ENCODE results near the gene UBE3B.

Gene UBE3B

GRCh38 chr12:109553483-109553882, 76.0 kb downstream of the UBE3B start:
- no peak overlapping the region for H4K91ac ChIP-seq (ENCODE audit: low read depth, low read length)
- no CpG with 5 or more reads among the region's 7 CpGs for WGBS (ENCODE audit: extremely low coverage, insufficient coverage, insufficient read length)
- no peak for DNase-seq

GRCh38 chr12:109553906-109554500, 76.6 kb downstream of the UBE3B start:
- Histone ChIP-seq H3K4me1 (ENCODE audit: control insufficient read depth in 1 of 2, insufficient read depth in 2 of 2, low read length in 2 of 2) (peaks cover 0 to 2% of the 10 kb centered on the region in 2 experiments), H4K91ac (ENCODE audit: low read depth, low read length) (no peak overlapping the region), H2BK12ac (ENCODE audit: low read length) (no peak overlapping the region), H4K12ac (ENCODE audit: low read depth, low read length) (no peak overlapping the region), H3K27me3 (ENCODE audit: insufficient read depth, low read length) (no peaks in the 10 kb centered on the region), H3K27ac (ENCODE audit: low read depth, low read length) (no peak overlapping the region), H2BK120ac (ENCODE audit: insufficient read depth, low read length, poor library complexity) (no peak overlapping the region), H4K8ac (ENCODE audit: low read depth, low read length) (no peak overlapping the region), H3K9ac (ENCODE audit: low read length) (no peak overlapping the region), H3K36me3 (ENCODE audit: control insufficient read depth in 1 of 2, insufficient read depth in 2 of 2, low read length in 2 of 2) (peaks cover 6 to 7% of the 10 kb centered on the region in 2 experiments), H3K79me2 (ENCODE audit: control insufficient read depth, insufficient read depth, low read length, poor library complexity) (no peaks in the 10 kb centered on the region), H3K4ac (ENCODE audit: low read depth, low read length) (no peak overlapping the region), H3K23ac (ENCODE audit: low read length) (no peak overlapping the region), H3K4me3 (ENCODE audit: low read depth, low read length) (no peak overlapping the region), H2BK5ac (ENCODE audit: low read depth, low read length, poor library complexity) (no peak overlapping the region), H3K14ac (ENCODE audit: low read length) (no peak overlapping the region), H3K9me3 (ENCODE audit: insufficient read depth, low read depth, low read length) (no peaks in the 10 kb centered on the region), H2AFZ (ENCODE audit: insufficient read depth, low read length, poor library complexity) (no peak overlapping the region), H3K79me1 (ENCODE audit: low read length) (no peaks in the 10 kb centered on the region), H3K4me2 (ENCODE audit: low read length) (no peak overlapping the region), H3K18ac (ENCODE audit: low read length) (no peak overlapping the region), H2AK5ac (ENCODE audit: low read length) (no peak overlapping the region)
- no peak for DNase-seq
- WGBS (ENCODE audit: extremely low coverage, insufficient coverage, insufficient read length) = no CpG with 5 or more reads among the region's 16 CpGs

More at GRCh38 chr12:109553483-109553882, 76.0 kb downstream of the UBE3B start:
- Histone ChIP-seq H2BK12ac (ENCODE audit: low read length) (no peak overlapping the region), H3K27me3 (ENCODE audit: insufficient read depth, low read length) (no peaks in the 10 kb centered on the region), H3K36me3 (ENCODE audit: control insufficient read depth in 1 of 2, insufficient read depth in 2 of 2, low read length in 2 of 2) (peaks cover 4 to 6% of the 10 kb centered on the region in 2 experiments), H3K4me3 (ENCODE audit: low read depth, low read length) (no peak overlapping the region), H2AK5ac (ENCODE audit: low read length) (no peak overlapping the region), H3K4me1 (ENCODE audit: control insufficient read depth in 1 of 2, insufficient read depth in 2 of 2, low read length in 2 of 2) (peaks cover 0 to 2% of the 10 kb centered on the region in 2 experiments), H3K14ac (ENCODE audit: low read length) (no peak overlapping the region), H4K12ac (ENCODE audit: low read depth, low read length) (no peak overlapping the region), H3K4me2 (ENCODE audit: low read length) (no peak overlapping the region), H3K27ac (ENCODE audit: low read depth, low read length) (no peak overlapping the region), H3K4ac (ENCODE audit: low read depth, low read length) (no peak overlapping the region), H3K9me3 (ENCODE audit: insufficient read depth, low read depth, low read length) (no peaks in the 10 kb centered on the region), H4K8ac (ENCODE audit: low read depth, low read length) (no peak overlapping the region), H2BK5ac (ENCODE audit: low read depth, low read length, poor library complexity) (no peak overlapping the region), H2BK120ac (ENCODE audit: insufficient read depth, low read length, poor library complexity) (no peak overlapping the region), H3K23ac (ENCODE audit: low read length) (no peak overlapping the region), H3K18ac (ENCODE audit: low read length) (no peak overlapping the region), H3K9ac (ENCODE audit: low read length) (no peak overlapping the region), H3K79me1 (ENCODE audit: low read length) (no peaks in the 10 kb centered on the region), H2AFZ (ENCODE audit: insufficient read depth, low read length, poor library complexity) (no peak overlapping the region), H3K79me2 (ENCODE audit: control insufficient read depth, insufficient read depth, low read length, poor library complexity) (no peaks in the 10 kb centered on the region)

- no peak for DNase-seq
- H3K4me1 ChIP-seq (ENCODE audit: control insufficient read depth in 1 of 2, insufficient read depth in 2 of 2, low read length in 2 of 2) = peaks cover 0 to 2% of the 10 kb centered on the region in 2 experiments
- H3K9ac ChIP-seq (ENCODE audit: low read length) = no peak overlapping the region
- WGBS (ENCODE audit: extremely low coverage, insufficient coverage, insufficient read length) = no CpG with 5 or more reads among the region's 6 CpGs
- H4K12ac ChIP-seq (ENCODE audit: low read depth, low read length) = no peak overlapping the region
- H3K4me3 ChIP-seq (ENCODE audit: low read depth, low read length) = no peak overlapping the region
- H2BK5ac ChIP-seq (ENCODE audit: low read depth, low read length, poor library complexity) = no peak overlapping the region
- peaks cover 7 to 9% of the 10 kb centered on the region in 2 experiments for H3K36me3 ChIP-seq (ENCODE audit: control insufficient read depth in 1 of 2, insufficient read depth in 2 of 2, low read length in 2 of 2)
- H4K8ac ChIP-seq (ENCODE audit: low read depth, low read length) = no peak overlapping the region
- H3K4me2 ChIP-seq (ENCODE audit: low read length) = no peak overlapping the region
- H4K91ac ChIP-seq (ENCODE audit: low read depth, low read length) = no peak overlapping the region
- H2BK120ac ChIP-seq (ENCODE audit: insufficient read depth, low read length, poor library complexity) = no peak overlapping the region
- no peak overlapping the region for H3K18ac ChIP-seq (ENCODE audit: low read length)
- H3K79me1 ChIP-seq (ENCODE audit: low read length) = no peaks in the 10 kb centered on the region
- H3K23ac ChIP-seq (ENCODE audit: low read length) = no peak overlapping the region
- no peak overlapping the region for H3K27ac ChIP-seq (ENCODE audit: low read depth, low read length)
- H3K79me2 ChIP-seq (ENCODE audit: control insufficient read depth, insufficient read depth, low read length, poor library complexity) = no peaks in the 10 kb centered on the region
- no peaks in the 10 kb centered on the region for H3K27me3 ChIP-seq (ENCODE audit: insufficient read depth, low read length)
- H2AFZ ChIP-seq (ENCODE audit: insufficient read depth, low read length, poor library complexity) = no peak overlapping the region
- H2AK5ac ChIP-seq (ENCODE audit: low read length) = no peak overlapping the region
- no peak overlapping the region for H3K4ac ChIP-seq (ENCODE audit: low read depth, low read length)
- no peaks in the 10 kb centered on the region for H3K9me3 ChIP-seq (ENCODE audit: insufficient read depth, low read depth, low read length)
- H2BK12ac ChIP-seq (ENCODE audit: low read length) = no peak overlapping the region
- H3K14ac ChIP-seq (ENCODE audit: low read length) = no peak overlapping the region
These were observed 77.3 kb downstream of the UBE3B start for GRCh38 chr12:109554761-109555160.

GRCh38 chr12:109555431-109556315, 78.2 kb downstream of the UBE3B start:
- H2BK120ac ChIP-seq (ENCODE audit: insufficient read depth, low read length, poor library complexity) = no peak overlapping the region
- H2AK5ac ChIP-seq (ENCODE audit: low read length) = no peak overlapping the region
- no peak overlapping the region for H2BK5ac ChIP-seq (ENCODE audit: low read depth, low read length, poor library complexity)
- no peak overlapping the region for H3K27ac ChIP-seq (ENCODE audit: low read depth, low read length)
- no peak overlapping the region for H2AFZ ChIP-seq (ENCODE audit: insufficient read depth, low read length, poor library complexity)
- no peak overlapping the region for H3K4ac ChIP-seq (ENCODE audit: low read depth, low read length)
- H3K9me3 ChIP-seq (ENCODE audit: insufficient read depth, low read depth, low read length) = no peaks in the 10 kb centered on the region
- H3K23ac ChIP-seq (ENCODE audit: low read length) = no peak overlapping the region
- WGBS (ENCODE audit: extremely low coverage, insufficient coverage, insufficient read length) = no CpG with 5 or more reads among the region's 18 CpGs
- no peak overlapping the region for H3K4me2 ChIP-seq (ENCODE audit: low read length)
- no peak overlapping the region for H2BK12ac ChIP-seq (ENCODE audit: low read length)
- no peak overlapping the region for H3K14ac ChIP-seq (ENCODE audit: low read length)
- H3K36me3 ChIP-seq (ENCODE audit: control insufficient read depth in 1 of 2, insufficient read depth in 2 of 2, low read length in 2 of 2) = peaks cover 7 to 10% of the 10 kb centered on the region in 2 experiments
- H3K4me1 ChIP-seq (ENCODE audit: control insufficient read depth in 1 of 2, insufficient read depth in 2 of 2, low read length in 2 of 2) = peaks cover 0 to 2% of the 10 kb centered on the region in 2 experiments
- DNase-seq = peak in 1 of 2 donors; percentile 8
- H3K18ac ChIP-seq (ENCODE audit: low read length) = no peak overlapping the region
- no peak overlapping the region for H4K8ac ChIP-seq (ENCODE audit: low read depth, low read length)
- no peak overlapping the region for H3K9ac ChIP-seq (ENCODE audit: low read length)
- no peak overlapping the region for H3K4me3 ChIP-seq (ENCODE audit: low read depth, low read length)
- no peaks in the 10 kb centered on the region for H3K79me1 ChIP-seq (ENCODE audit: low read length)
- H3K79me2 ChIP-seq (ENCODE audit: control insufficient read depth, insufficient read depth, low read length, poor library complexity) = no peaks in the 10 kb centered on the region
- no peak overlapping the region for H4K91ac ChIP-seq (ENCODE audit: low read depth, low read length)
- H4K12ac ChIP-seq (ENCODE audit: low read depth, low read length) = no peak overlapping the region
- H3K27me3 ChIP-seq (ENCODE audit: insufficient read depth, low read length) = no peaks in the 10 kb centered on the region

Data from trophoblast cell (in vitro differentiated cells and primary cell).